Gastrocnemius medialis (tissue), 4 donors: ENCODE measurements around the gene SSPN. TPM values are rescaled to one million over a fixed set of nuclear protein-coding genes. Genes with fewer than 3 reads are reported as not detected.

Experiments
- ATAC-seq, 2 donors: fragments of 150-250 bp; one replicate each; pipeline ENCODE4 v1.9.1; 2016
- DNase-seq, 2 donors: peaks; one replicate each; pipeline ENCODE4 v3.0.0-alpha.2; 2019
- H3K27ac ChIP-seq, 4 donors: fragments of 200-600 bp; sonication (generic); 1 replicate in 1 of 4; 2 replicates in 3 of 4; pipeline ENCODE4 v1.5.1; 2016 to 2018; ENCODE audit warnings: mild to moderate bottlenecking in 2 of 4, moderate library complexity in 1 of 4
- H3K27me3 ChIP-seq, 3 donors: fragments of 200-600 bp; sonication (generic) in 2 of 3; 1 replicate in 1 of 3; 2 replicates in 2 of 3; pipeline versions ENCODE4 v1.5.1 to v1.6.0; 2016 to 2019; ENCODE audit warnings: mild to moderate bottlenecking in 1 of 3, moderate library complexity in 1 of 3
- H3K36me3 ChIP-seq, 2 donors: fragments of 200-600 bp; sonication (generic) in 1 of 2; one replicate each; pipeline ENCODE4 v1.5.1; 2017 to 2018
- H3K4me1 ChIP-seq, 2 donors: fragments of 200-600 bp; sonication (generic) in 1 of 2; one replicate each; pipeline ENCODE4 v1.5.1; 2016 to 2017; ENCODE audit warnings: mild to moderate bottlenecking in 2 of 2
- H3K4me3 ChIP-seq, 4 donors: fragments of 200-600 bp; sonication (generic) in 3 of 4; 1 replicate in 1 of 4; 2 replicates in 3 of 4; pipeline ENCODE4 v1.5.1; 2016 to 2019; ENCODE audit warnings: mild to moderate bottlenecking in 2 of 4
- H3K9me3 ChIP-seq, 3 donors: fragments of 200-600 bp; sonication (generic) in 2 of 3; 1 replicate in 1 of 3; 2 replicates in 2 of 3; pipeline ENCODE4 v1.5.1; 2016 to 2019
- POLR2A ChIP-seq, 2 donors: fragments of 450-650 bp; IDR thresholded peaks; one replicate each; pipeline ENCODE4 v1.6.1; 2017; ENCODE audit warnings: antibody characterized with exemption in 2 of 2, mild to moderate bottlenecking in 2 of 2, moderate library complexity in 2 of 2
- in situ Hi-C, 4 donors: fragments of 200-750 bp; cut with MboI; loops; one replicate each; pipeline versions ENCODE4 v1.15.0 to v1.8.0; 2017; ENCODE audit warnings: low sequenced_read_pairs in 4 of 4
- intact Hi-C: fragments of 100-400 bp; cut with DNase I; formaldehyde crosslinking; loops from one replicate; pipeline ENCODE4 v1.15.1; 2023; ENCODE audit warnings: low total_unique reads
- total RNA-seq, 4 donors: library from RNA; depleted of rRNA; stranded (reverse); fragments of >200 nt; gene quantifications; one replicate each; pipeline versions ENCODE4 v1.1.0 to v1.2.3, GENCODE V29; 2016
- TF ChIP-seq, protein P1 (sequence below), 5 experiments: fragments of 450-650 bp in 3 of 5; fragments of 200-600 bp in 2 of 5; sonication (generic) in 2 of 5; IDR thresholded peaks in 4 of 5; conservative IDR thresholded peaks in 1 of 5; 1 replicate in 4 of 5; 2 replicates in 1 of 5; pipeline ENCODE4 v1.5.1; 2016 to 2019; ENCODE audit warnings: antibody characterized with exemption in 5 of 5, mild to moderate bottlenecking in 3 of 5, moderate library complexity in 3 of 5

Gene SSPN
- total RNA-seq, 4 donors from 2014 or later = 23.0 to 65.7 (median 32.4) TPM

DNA sequence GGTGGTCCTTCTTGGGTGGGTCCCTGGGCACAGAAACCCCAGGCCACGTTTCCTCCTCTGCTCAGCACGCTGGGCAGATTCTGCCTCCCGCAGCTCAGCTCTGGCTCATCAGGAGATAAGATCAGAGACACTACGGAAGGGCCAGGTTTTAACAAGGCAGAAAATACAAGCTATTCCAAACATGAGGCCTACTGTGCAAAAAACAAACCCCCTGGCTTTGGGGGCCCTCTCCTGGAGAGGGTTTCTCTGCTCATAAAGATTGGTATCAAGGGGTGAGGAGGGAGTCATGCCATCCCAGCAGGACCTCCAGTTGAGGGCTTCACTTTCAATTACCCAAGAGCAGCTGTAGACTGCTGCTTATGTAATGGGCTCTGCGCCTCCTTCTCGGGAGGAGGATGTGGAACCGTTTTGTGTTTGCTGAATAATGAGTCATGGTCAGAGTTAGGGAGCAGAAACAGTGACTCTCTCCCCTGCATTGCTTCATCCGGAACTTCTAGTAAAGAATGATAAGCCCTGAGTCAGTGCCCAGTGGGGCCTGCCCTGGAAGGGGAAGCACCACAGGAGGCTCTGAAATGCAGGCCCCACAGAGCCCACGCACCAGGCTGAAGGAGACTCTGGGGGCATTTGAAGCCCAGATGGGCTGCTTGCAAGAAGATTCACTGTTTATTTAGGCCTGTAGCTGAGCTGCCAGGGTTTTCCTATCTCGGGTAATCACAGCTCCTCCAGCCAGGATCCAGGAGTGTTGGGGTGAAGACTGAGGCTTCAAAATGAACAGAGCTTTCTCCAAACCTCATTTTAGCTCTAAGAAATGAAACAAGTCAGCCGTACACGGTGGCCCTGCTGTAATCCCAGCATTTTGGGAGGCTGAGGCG lies 79.3 kb downstream of the SSPN start:
- peaks cover 21 to 27% of the 10 kb centered on the region in 2 donors for H3K4me1 ChIP-seq
- no peak overlapping the region for H3K4me3 ChIP-seq
- peak; percentile 85 to 87 for ATAC-seq
- no peaks in the 10 kb centered on the region for H3K27me3 ChIP-seq
- peak; percentile 1 to 9 for TF ChIP-seq POLR2A (IDR thresholded peaks at IDR 0.05)
- TF ChIP-seq, protein P1, sequence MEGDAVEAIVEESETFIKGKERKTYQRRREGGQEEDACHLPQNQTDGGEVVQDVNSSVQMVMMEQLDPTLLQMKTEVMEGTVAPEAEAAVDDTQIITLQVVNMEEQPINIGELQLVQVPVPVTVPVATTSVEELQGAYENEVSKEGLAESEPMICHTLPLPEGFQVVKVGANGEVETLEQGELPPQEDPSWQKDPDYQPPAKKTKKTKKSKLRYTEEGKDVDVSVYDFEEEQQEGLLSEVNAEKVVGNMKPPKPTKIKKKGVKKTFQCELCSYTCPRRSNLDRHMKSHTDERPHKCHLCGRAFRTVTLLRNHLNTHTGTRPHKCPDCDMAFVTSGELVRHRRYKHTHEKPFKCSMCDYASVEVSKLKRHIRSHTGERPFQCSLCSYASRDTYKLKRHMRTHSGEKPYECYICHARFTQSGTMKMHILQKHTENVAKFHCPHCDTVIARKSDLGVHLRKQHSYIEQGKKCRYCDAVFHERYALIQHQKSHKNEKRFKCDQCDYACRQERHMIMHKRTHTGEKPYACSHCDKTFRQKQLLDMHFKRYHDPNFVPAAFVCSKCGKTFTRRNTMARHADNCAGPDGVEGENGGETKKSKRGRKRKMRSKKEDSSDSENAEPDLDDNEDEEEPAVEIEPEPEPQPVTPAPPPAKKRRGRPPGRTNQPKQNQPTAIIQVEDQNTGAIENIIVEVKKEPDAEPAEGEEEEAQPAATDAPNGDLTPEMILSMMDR (IDR thresholded peaks at IDR 0.05 in 4 of 5, conservative IDR thresholded peaks at IDR 0.05 in 1 of 5) = no peak
- intact Hi-C loops (loop anchor here (5.0 kb wide), 1 partner anchor 147 kb away; the partner anchor contains the start of gene BHLHE41), in situ Hi-C loops (no loop called here)
- H3K27ac ChIP-seq = peak overlapping the region; percentile 61 to 70 (median 68)
- no peaks in the 10 kb centered on the region for H3K9me3 ChIP-seq
- no peaks in the 10 kb centered on the region for H3K36me3 ChIP-seq
- DNase-seq = peak; percentile 57 to 76

DNA sequence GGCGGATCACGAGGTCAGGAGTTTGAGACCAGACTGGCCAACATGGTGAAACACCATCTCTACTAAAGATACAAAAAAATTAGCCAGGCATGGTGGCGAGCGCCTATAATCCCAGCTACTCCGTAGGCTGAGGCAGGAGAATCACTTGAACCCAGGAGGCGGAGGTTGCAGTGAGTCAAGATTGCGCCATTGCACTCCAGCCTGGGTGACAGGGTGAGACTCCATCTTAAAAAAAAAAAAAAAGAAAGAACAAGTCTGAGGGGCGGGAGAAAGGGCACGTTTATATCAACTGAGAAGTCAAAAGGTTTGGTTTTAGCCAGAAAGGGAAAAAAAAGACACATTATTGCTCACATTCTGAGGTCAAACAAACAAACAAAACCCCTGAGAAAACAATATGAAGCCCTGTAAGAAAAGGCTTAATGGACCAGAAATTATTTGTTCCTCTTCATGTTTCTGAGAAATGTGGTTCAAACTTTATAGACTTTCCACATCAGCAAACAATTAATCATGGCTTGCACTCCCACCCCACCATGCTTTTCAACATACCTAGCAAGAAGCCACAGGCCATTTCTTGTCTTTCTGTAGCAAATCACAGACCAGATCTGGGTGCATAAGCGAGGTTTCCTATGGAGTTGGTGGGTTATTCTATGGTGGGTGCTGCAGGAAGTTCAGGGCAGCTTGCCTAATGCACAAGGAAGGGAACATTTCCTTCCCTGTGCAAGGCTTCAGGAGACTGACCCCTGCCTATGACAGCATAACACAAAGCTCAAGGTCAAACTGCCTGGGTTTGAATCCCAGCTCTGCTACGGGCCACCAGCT lies 80.1 kb downstream of the SSPN start:
- no peaks in the 10 kb centered on the region for H3K9me3 ChIP-seq
- no peak overlapping the region for H3K4me3 ChIP-seq
- intact Hi-C loops (no loop called here), in situ Hi-C loops (no loop called here)
- DNase-seq = no peak
- H3K36me3 ChIP-seq = no peaks in the 10 kb centered on the region
- TF ChIP-seq, protein P1 (IDR thresholded peaks at IDR 0.05 in 4 of 5, conservative IDR thresholded peaks at IDR 0.05 in 1 of 5) = no peak
- no peak for TF ChIP-seq POLR2A (IDR thresholded peaks at IDR 0.05)
- H3K4me1 ChIP-seq = peaks cover 19 to 20% of the 10 kb centered on the region in 2 donors
- H3K27me3 ChIP-seq = no peaks in the 10 kb centered on the region
- no peak for ATAC-seq
- H3K27ac ChIP-seq = peak overlapping the region; percentile 61 to 70 (median 68)

DNA sequence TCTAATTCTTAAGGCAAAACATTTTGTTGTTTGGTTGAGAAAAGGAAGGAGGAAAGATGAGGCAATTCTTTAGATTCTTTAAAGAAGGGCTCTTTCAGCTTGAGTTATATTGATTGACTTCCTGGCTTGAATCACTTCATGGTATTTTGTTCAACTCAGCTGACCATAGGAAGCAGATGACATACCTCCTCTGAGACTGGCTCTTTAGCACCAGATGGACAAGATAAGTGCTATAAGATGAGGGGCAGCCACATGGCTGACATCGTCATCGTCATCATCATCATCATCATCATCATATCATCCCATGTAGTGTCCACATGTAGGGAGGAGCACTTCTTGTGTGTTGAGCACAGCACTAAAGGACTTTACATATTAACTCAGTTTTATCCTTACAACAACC lies 81.3 kb downstream of the SSPN start:
- TF ChIP-seq POLR2A (IDR thresholded peaks at IDR 0.05) = no peak
- TF ChIP-seq, protein P1 (IDR thresholded peaks at IDR 0.05 in 4 of 5, conservative IDR thresholded peaks at IDR 0.05 in 1 of 5) = no peak
- Histone ChIP-seq H3K36me3 (no peaks in the 10 kb centered on the region), H3K9me3 (no peaks in the 10 kb centered on the region), H3K27ac (no peak overlapping the region), H3K4me1 (peaks cover 20 to 25% of the 10 kb centered on the region in 2 donors), H3K27me3 (no peaks in the 10 kb centered on the region), H3K4me3 (no peak overlapping the region)
- intact Hi-C loops (no loop called here), in situ Hi-C loops (no loop called here)
- no peak for DNase-seq
- ATAC-seq = no peak

DNA sequence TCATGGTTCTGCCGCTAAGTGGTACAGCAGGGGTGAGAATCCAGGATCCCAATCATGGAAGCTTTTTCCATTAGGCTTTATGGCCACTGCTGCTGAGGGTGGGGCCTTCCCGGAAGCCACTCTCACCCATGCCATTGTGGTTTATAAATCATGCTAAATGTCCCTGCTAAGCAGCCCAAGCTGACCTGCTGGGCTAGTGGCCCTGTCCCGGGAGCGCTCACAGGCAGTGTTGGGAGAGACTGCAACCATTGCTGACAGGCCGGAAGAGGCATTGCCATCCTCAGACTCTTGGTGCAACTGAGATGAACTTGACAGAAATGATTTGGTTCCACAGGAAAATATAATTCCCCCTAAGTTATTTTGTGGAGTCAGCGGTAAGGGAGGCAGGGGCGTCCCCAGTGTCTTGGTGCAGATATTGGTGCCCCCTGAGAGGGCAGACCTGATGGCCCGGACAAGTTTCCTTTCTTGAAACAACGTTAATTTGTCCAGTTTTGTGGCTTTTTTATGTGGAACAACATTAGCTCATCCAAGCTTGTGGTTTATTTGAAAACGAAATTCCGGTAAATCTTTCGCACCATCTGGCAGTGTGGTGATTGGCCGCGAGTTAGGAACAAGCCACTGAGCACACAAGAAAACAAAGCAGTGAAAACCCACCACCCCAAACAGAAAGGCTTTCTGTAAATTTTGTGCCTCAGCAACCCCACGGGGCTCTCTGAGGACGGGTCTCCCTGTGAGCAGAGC lies 82.3 kb downstream of the SSPN start:
- Histone ChIP-seq H3K9me3 (no peaks in the 10 kb centered on the region), H3K4me3 (no peak overlapping the region), H3K27me3 (no peaks in the 10 kb centered on the region), H3K27ac (no peak overlapping the region), H3K36me3 (no peaks in the 10 kb centered on the region), H3K4me1 (peaks cover 19 to 28% of the 10 kb centered on the region in 2 donors)
- intact Hi-C loops = no loop called here
- in situ Hi-C loops = no loop called here
- ATAC-seq = no peak
- DNase-seq = no peak
- TF ChIP-seq POLR2A (IDR thresholded peaks at IDR 0.05) = no peak
- TF ChIP-seq, protein P1 (IDR thresholded peaks at IDR 0.05 in 4 of 5, conservative IDR thresholded peaks at IDR 0.05 in 1 of 5) = no peak
